IMR-90 (cell line): Measurements from ENCODE around the gene CUX1. TPM values are rescaled to one million over a fixed set of nuclear protein-coding genes. Genes with fewer than 3 reads are reported as not detected.

ENCODE experiments used
- polyA plus RNA-seq, 3 experiments: library from polyadenylated mRNA; depleted of rRNA; stranded (reverse); fragments of >200 nt; gene quantifications; 2 replicates each; pipeline ENCODE4 v1.2.3, GENCODE V29; 2012; ENCODE audit warnings: low replicate concordance in 1 of 3
- total RNA-seq: library from RNA; depleted of rRNA; stranded (reverse); fragments of >200 nt; gene quantifications from 2 replicates; pipeline ENCODE4 v1.2.3, GENCODE V29; 2012
- TF ChIP-seq, protein P1 (sequence below): fragments of 150-350 bp; IDR thresholded peaks from 2 replicates; pipeline ENCODE4 v1.6.1; 2016; ENCODE audit warnings: low read depth, mild to moderate bottlenecking, low read length, moderate library complexity, borderline replicate concordance

CUX1 gene
- total and polyA plus RNA-seq, 2 of the 4 experiments (the other 2 are of a cell fraction): 19.7 to 46.4 TPM

DNA sequence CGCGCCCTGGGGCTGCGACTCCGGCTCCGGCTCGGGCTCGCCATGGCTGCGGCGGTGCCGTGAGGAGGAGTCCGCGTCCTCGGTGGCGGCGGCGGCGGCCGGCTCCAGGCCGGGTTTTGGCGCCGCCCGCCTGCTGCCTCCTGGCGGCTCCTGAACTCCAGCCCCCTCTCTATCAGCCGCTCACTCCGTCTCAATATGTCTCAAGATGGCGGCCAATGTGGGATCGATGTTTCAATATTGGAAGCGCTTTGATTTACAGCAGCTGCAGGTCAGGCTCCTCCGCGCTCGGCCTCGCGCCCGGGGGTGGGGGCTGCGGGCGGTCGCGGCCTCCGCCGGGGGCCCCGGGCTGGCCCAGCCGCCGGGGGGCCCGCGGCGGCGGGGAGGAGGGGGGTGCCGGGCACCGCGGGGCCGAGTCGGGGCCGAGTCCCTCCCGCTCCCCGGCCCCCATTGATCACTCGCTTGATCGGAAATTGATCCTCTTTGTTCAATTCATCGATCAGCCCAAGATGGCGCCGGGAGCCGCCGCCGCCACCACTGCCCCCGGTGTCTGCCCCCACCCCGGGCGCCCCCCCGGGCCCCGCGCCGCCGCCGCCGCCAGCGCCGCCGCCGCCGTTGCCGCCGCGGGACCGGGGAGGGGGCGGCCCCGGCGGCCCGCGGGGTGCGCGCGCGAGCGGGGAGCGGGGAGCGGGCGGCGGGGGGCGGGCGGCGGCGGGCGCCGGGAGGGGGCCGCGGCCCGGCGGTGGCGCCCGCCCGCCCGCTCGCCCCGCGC lies 1.4 kb upstream of the CUX1 start (continued):
- TF ChIP-seq, protein P1, sequence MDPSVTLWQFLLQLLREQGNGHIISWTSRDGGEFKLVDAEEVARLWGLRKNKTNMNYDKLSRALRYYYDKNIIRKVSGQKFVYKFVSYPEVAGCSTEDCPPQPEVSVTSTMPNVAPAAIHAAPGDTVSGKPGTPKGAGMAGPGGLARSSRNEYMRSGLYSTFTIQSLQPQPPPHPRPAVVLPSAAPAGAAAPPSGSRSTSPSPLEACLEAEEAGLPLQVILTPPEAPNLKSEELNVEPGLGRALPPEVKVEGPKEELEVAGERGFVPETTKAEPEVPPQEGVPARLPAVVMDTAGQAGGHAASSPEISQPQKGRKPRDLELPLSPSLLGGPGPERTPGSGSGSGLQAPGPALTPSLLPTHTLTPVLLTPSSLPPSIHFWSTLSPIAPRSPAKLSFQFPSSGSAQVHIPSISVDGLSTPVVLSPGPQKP: no peak
